ENCODE data around the gene LRP1B.

The LRP1B gene

GRCh38 chr2:141386168-141386567, 744.6 kb downstream of the LRP1B start:
- H3K4me2 ChIP-seq (ENCODE audit: low read depth, low read length, poor library complexity, severe bottlenecking) = no peak overlapping the region
- no peaks in the 10 kb centered on the region for H3K4me1 ChIP-seq (ENCODE audit: insufficient read depth, low read length, poor library complexity, severe bottlenecking)
- H3K79me2 ChIP-seq (ENCODE audit: insufficient read depth, low read length) = no peaks in the 10 kb centered on the region
- no peak overlapping the region for H3K4me3 ChIP-seq (ENCODE audit: low read length, poor library complexity, severe bottlenecking)
- H3K36me3 ChIP-seq (ENCODE audit: insufficient read depth, low read length) = no peaks in the 10 kb centered on the region; the same call in 1 of the 2 replicates
- H3F3A ChIP-seq (ENCODE audit: low read depth) = no peaks in the 10 kb centered on the region
- H3K27me3 ChIP-seq (ENCODE audit: insufficient read depth, low read length, poor library complexity, severe bottlenecking) = no peaks in the 10 kb centered on the region
- H3K9me2 ChIP-seq (replicated peaks; ENCODE audit: low read depth, low read length) = no peaks in the 10 kb centered on the region
- H3K9ac ChIP-seq (ENCODE audit: low read depth, low read length, poor library complexity, severe bottlenecking) = no peak overlapping the region
- no peak overlapping the region for H2AFZ ChIP-seq (ENCODE audit: low read length)
- TF ChIP-seq CTCF (conservative IDR thresholded peaks at IDR 0.05; ENCODE audit: low read length) (no peak), EZH2phosphoT487 (IDR thresholded peaks at IDR 0.05; ENCODE audit: borderline replicate concordance) (no peak)
- no peaks in the 10 kb centered on the region for H3K9me3 ChIP-seq (ENCODE audit: insufficient read depth, low read depth, low read length)
- H4K20me1 ChIP-seq (ENCODE audit: insufficient read depth, low read length, poor library complexity, severe bottlenecking) = no peaks in the 10 kb centered on the region

- H3K9me2 ChIP-seq (replicated peaks; ENCODE audit: low read depth, low read length) = no peaks in the 10 kb centered on the region
- no peaks in the 10 kb centered on the region for H3F3A ChIP-seq (ENCODE audit: low read depth)
- no peaks in the 10 kb centered on the region; the same call in 1 of the 2 replicates for H3K36me3 ChIP-seq (ENCODE audit: insufficient read depth, low read length)
- no peak overlapping the region for H3K9ac ChIP-seq (ENCODE audit: low read depth, low read length, poor library complexity, severe bottlenecking)
- H3K27me3 ChIP-seq (ENCODE audit: insufficient read depth, low read length, poor library complexity, severe bottlenecking) = no peaks in the 10 kb centered on the region
- H3K4me3 ChIP-seq (ENCODE audit: low read length, poor library complexity, severe bottlenecking) = no peak overlapping the region
- TF ChIP-seq EZH2phosphoT487 (IDR thresholded peaks at IDR 0.05; ENCODE audit: borderline replicate concordance) = no peak
- no peak for TF ChIP-seq CTCF (conservative IDR thresholded peaks at IDR 0.05; ENCODE audit: low read length)
- no peaks in the 10 kb centered on the region for H3K79me2 ChIP-seq (ENCODE audit: insufficient read depth, low read length)
- no peaks in the 10 kb centered on the region for H3K9me3 ChIP-seq (ENCODE audit: insufficient read depth, low read depth, low read length)
- no peaks in the 10 kb centered on the region for H3K4me1 ChIP-seq (ENCODE audit: insufficient read depth, low read length, poor library complexity, severe bottlenecking)
- H3K4me2 ChIP-seq (ENCODE audit: low read depth, low read length, poor library complexity, severe bottlenecking) = no peak overlapping the region
- no peaks in the 10 kb centered on the region for H4K20me1 ChIP-seq (ENCODE audit: insufficient read depth, low read length, poor library complexity, severe bottlenecking)
- H2AFZ ChIP-seq (ENCODE audit: low read length) = no peak overlapping the region
These were observed 746.1 kb downstream of the LRP1B start for GRCh38 chr2:141384676-141385075.

- Histone ChIP-seq H3K4me1 (ENCODE audit: insufficient read depth, low read length, poor library complexity, severe bottlenecking) (no peaks in the 10 kb centered on the region), H3K36me3 (ENCODE audit: insufficient read depth, low read length) (no peaks in the 10 kb centered on the region), H3F3A (ENCODE audit: low read depth) (no peaks in the 10 kb centered on the region), H3K9ac (ENCODE audit: low read depth, low read length, poor library complexity, severe bottlenecking) (no peak overlapping the region), H3K9me2 (replicated peaks; ENCODE audit: low read depth, low read length) (no peaks in the 10 kb centered on the region), H3K27me3 (ENCODE audit: insufficient read depth, low read length, poor library complexity, severe bottlenecking) (no peaks in the 10 kb centered on the region), H3K79me2 (ENCODE audit: insufficient read depth, low read length) (no peaks in the 10 kb centered on the region), H2AFZ (ENCODE audit: low read length) (no peak overlapping the region), H4K20me1 (ENCODE audit: insufficient read depth, low read length, poor library complexity, severe bottlenecking) (no peaks in the 10 kb centered on the region), H3K4me3 (ENCODE audit: low read length, poor library complexity, severe bottlenecking) (no peak overlapping the region), H3K9me3 (ENCODE audit: insufficient read depth, low read depth, low read length) (no peaks in the 10 kb centered on the region), H3K4me2 (ENCODE audit: low read depth, low read length, poor library complexity, severe bottlenecking) (no peak overlapping the region)
- TF ChIP-seq EZH2phosphoT487 (IDR thresholded peaks at IDR 0.05; ENCODE audit: borderline replicate concordance) = no peak
- TF ChIP-seq CTCF (conservative IDR thresholded peaks at IDR 0.05; ENCODE audit: low read length) = no peak
These were observed 748.9 kb downstream of the LRP1B start for GRCh38 chr2:141381946-141382345.
